GM12873 (cell line): ENCODE data around the gene ZC2HC1B.

ENCODE experiments used
- TF ChIP-seq, protein P1 (sequence below): IDR thresholded peaks from 2 replicates; pipeline ENCODE4 v1.5.1; 2012; ENCODE audit warnings: low read depth, mild to moderate bottlenecking, moderate library complexity, low read length, control low read depth; ENCODE audit not compliant: insufficient read depth; ENCODE audit errors: missing control alignments

ZC2HC1B gene

DNA sequence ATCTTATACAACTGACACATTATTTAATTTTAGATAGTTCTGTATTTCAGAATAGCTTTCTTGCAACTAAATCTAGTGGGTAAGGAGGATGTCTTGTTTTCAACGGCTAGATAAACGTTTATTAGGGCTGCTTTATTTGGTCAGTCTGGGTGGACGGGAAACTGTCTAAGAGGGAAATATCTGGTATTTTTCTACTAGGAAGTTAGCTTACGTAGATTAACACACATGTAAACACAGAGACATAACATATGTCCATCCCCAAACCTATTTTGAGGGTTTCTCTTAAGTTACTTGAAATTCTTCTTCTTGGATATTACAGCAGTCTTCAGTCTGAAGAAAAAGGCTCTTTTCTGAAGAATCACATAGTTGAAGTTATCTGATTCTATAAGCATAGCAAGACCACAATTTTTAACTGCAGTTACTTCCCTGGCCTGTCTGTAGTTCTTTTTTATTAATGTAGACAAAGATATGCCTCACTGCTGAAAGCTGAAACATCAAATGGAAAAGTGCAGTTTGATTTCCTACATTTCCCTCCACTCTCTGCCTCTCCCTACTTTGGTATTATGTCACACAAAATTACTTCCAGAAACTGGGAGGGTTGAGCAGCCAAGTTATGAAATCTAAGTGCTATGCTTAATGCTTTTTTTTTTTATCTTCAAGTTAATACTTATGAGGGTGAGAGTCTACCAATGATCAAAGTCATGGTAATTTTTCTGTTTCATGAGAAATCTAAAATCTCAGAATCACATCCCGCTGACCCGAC is 106.4 kb downstream of the ZC2HC1B start:
- TF ChIP-seq, protein P1, sequence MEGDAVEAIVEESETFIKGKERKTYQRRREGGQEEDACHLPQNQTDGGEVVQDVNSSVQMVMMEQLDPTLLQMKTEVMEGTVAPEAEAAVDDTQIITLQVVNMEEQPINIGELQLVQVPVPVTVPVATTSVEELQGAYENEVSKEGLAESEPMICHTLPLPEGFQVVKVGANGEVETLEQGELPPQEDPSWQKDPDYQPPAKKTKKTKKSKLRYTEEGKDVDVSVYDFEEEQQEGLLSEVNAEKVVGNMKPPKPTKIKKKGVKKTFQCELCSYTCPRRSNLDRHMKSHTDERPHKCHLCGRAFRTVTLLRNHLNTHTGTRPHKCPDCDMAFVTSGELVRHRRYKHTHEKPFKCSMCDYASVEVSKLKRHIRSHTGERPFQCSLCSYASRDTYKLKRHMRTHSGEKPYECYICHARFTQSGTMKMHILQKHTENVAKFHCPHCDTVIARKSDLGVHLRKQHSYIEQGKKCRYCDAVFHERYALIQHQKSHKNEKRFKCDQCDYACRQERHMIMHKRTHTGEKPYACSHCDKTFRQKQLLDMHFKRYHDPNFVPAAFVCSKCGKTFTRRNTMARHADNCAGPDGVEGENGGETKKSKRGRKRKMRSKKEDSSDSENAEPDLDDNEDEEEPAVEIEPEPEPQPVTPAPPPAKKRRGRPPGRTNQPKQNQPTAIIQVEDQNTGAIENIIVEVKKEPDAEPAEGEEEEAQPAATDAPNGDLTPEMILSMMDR, result no peak

DNA sequence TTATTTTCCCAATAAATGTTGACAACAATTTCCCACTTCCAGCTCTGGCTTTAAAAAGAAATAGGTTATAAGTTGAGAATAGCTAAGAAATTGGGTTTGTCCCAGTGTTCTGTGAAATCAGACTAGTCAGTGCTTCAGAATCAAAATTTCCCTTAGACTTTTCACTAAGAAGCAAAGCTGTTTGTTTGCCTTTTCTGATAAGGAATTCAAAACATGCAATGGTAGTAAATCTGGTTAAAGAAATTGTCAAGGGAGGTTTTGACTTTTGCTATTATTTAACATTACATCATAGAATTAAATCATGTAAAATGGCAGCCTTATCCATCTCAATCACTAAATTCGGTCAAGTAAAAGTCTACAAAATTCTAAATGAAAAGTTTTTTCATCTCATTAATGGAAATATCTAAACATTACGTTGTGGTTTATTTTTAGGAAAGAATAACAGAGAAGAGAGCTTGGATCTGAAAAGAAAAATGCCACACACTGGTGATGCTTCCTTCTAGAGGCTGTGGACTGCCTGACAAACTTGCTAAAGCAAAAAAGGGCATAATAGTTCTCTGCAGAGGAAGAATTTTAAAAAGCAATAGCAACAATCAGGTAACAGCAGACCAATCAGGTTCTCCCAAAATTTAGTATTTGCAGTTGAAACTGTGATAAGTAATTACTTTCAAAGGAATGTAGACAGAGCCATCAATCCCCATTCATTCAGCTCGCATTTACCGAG is 107.4 kb downstream of the ZC2HC1B start:
- TF ChIP-seq, protein P1, result no peak

DNA sequence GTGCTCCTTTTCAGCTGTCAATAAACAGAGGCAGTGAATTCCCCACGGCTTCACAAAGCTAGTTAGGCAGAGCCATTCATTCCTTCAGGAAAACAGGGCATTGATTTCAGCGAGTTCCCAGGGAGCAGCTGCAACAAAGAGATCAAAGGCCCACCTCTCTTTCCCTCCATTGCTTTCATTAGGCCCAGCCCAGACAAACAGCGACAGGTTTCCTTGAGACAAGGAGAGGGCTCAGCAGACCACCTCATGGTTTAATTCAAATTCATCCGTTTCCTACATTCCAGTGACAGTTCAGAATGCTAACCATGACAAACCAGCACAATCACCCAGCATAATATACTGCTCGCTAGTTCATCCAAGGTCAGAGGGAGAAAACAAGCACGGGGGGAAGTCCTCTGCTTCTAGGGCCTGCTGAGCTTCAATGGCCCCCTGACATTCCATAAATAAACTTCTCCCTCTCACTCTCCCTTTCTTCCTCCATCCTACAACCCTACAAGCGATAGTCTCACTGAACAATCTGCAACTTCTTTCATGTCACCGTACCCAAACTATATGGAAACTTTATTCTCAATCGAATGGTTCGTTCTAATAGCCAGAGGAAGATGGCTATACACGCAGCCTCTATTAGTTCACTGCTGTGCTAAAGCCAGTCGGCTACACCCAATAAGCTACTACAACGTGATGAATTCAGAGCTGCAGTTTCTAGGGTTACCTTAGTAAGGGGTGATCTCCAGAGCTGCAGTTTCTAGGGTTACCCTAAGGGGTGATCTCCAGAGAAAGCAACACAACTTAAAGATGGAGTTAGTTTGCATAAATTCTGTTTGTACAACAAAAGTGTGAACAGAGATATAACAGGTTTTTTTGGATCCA is 109.1 kb downstream of the ZC2HC1B start:
- TF ChIP-seq, protein P1, result no peak

DNA sequence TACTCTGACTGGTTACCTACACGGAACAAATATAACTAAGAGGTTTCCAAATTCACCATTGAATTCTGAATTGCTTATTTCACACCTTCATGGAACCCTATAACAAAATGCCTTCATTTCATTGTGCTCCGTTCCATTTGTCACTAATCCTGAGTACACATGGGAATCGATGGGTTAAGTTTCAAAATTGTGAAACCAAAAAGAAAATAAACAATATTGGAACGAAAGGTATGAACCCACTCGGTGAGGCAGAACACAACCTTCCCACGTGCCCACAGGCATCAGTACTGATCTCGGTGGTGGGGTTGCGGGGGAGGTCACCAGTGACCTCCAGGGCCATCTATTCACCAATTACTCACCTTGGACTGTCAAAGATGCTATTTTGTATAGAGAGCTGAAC is 109.8 kb downstream of the ZC2HC1B start:
- TF ChIP-seq, protein P1, result no peak

DNA sequence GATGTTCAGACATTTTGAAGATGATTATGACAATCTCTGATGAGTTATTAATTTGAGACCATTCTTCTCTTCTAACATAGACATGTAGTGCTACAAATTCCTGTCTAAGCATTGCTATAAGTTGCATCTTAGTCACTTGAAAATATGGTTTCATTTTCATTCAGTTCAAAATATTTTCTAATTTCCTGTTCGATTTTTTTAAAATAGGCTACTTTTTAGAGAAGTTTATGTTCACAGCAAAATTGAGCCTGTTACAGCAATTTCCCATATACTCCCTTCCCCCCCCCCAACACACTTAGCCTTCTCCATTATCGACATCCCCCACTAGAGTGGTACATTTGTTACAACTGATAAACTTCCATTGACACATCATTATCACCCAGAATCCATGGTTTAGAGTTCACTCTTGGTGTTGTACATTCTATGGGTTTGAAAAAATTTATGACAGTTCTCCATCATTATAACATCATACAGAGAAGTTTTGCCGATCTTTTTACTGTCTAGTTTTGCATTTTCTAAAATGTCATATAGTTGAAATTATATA is 112.6 kb downstream of the ZC2HC1B start:
- TF ChIP-seq, protein P1, result no peak

DNA sequence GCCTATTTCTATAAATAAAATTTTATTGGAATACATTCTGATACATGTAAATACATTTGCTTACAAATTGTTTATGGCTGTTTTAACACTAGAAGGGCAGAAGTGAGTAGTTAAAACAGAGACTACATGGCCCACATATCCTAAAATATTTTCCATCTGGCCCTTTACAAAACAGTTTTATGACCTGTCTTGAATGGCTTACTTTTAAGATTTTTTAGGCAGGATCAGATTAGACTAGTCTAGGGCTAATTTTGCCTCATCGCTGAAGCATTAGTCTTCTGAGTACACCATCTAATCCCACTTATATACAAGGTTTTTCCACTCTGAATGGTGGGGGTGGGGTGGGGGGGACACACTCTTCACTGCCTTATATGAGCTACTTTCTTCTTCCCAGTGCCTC is 116.6 kb downstream of the ZC2HC1B start:
- TF ChIP-seq, protein P1, result no peak
